NCI-H1092 (cell line): Measurements from ENCODE around the gene RBPMS2.
"Not testable (repeated sequence)": the region's sequence is repeated elsewhere in the genome, so short reads cannot be mapped to it uniquely, and the experiment has no call there.

ENCODE experiments used
- DNase-seq: peaks from one replicate; lab custom pipeline; 2025; lab: John Stamatoyannopoulos, UW

RBPMS2 gene

GRCh38 chr15:64775551-64776401 lies at the start of gene RBPMS2:
Gene RBPMS2 (minus strand): TSS chr15:64775589. CDS start chr15:64775319, 270 bp downstream.
- DNase-seq = no peak

DNA sequence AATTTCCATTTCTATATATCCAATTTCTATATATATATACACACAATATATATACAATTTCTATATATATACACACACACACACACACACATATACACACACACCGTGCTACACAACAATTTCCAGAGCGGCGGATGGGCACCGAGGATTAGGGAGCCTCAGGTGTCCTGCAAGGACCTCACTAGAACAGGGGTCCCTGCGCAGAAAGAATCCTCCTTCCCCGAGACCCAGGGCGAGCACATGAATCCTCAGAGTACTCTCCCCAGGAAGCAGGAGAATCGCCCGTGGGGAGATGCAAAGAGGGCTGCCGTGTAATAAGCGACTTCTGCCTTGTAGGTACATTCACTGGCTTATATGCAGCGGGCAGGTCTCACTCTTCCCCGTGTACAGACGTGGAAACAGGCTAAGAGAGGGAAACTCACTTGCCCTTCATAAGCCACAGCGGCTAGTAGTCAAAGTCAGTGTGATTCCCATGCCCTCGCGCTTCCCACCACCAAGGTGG lies 49.6 kb upstream of the RBPMS2 start:
- DNase-seq = no peak

DNA sequence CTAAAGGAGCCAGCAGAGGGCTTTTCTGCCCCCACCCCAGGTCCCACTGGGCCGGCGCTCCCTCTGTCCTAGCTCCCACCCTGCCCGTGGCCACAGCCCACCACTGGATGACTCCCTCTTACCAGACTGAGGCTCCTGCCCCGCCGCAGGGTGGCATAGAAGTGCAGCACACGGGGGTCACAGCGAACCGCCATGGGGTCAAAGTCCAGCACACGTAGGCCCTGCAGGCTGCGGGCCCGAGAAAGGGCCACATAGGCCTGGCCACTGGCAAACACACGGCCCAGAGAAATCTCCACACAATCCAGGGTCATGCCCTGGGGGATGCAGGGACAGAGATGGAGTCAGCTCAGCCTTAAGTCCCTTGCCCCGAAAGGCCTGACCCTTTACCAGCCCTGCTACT lies 41.1 kb upstream of the RBPMS2 start:
- no peak for DNase-seq

DNA sequence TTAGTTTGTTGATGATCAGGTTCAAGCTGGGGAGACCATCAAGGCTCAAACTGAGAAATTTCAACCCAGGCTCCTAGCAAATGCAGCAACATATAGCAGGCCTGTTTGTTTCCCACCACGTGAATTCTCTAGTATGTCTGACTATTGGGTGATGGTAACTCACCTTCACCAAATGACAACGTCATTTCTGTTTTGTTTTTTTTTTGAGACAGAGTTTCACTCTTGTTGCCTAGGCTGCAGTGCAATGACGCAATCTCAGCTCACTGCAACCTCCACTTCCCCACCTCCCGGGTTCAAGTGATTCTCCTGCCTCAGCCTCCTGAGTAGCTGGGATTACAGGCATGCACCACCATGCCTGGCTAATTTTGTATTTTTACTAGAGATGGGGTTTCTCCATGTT lies 39.6 kb upstream of the RBPMS2 start:
- not testable (repeated sequence) for DNase-seq

GRCh38 chr15:64814283-64814682 lies 38.9 kb upstream of the RBPMS2 start:
- not testable (repeated sequence) for DNase-seq

DNA sequence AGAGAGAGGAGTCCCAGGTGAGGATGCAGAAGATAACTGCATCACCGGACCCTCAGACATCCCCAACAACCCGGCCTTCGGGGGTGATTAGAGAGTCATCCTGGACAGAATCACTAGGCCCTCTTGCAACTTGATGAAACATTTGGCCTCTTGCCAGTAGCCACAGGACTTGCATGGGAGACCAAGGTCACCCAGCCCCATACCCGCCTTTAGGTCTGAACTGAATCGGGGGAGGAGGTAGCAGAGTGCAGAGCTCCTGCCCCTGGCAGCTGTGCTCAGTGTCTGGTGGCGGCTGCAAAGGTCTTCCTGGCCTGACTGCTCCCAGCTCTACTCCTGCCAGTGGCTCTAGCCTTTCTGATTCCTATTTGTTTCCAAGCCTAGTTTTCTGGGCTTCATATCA lies 37.7 kb upstream of the RBPMS2 start:
- DNase-seq = no peak

- DNase-seq = no peak
Measured at GRCh38 chr15:64810497-64811326, 35.3 kb upstream of the RBPMS2 start.

- peak; percentile 14 for DNase-seq
Measured at GRCh38 chr15:64809649-64810496, 34.5 kb upstream of the RBPMS2 start.

GRCh38 chr15:64808785-64809453 lies 33.5 kb upstream of the RBPMS2 start:
- DNase-seq = no peak

GRCh38 chr15:64807751-64808222 lies 32.4 kb upstream of the RBPMS2 start:
- DNase-seq = no peak

DNA sequence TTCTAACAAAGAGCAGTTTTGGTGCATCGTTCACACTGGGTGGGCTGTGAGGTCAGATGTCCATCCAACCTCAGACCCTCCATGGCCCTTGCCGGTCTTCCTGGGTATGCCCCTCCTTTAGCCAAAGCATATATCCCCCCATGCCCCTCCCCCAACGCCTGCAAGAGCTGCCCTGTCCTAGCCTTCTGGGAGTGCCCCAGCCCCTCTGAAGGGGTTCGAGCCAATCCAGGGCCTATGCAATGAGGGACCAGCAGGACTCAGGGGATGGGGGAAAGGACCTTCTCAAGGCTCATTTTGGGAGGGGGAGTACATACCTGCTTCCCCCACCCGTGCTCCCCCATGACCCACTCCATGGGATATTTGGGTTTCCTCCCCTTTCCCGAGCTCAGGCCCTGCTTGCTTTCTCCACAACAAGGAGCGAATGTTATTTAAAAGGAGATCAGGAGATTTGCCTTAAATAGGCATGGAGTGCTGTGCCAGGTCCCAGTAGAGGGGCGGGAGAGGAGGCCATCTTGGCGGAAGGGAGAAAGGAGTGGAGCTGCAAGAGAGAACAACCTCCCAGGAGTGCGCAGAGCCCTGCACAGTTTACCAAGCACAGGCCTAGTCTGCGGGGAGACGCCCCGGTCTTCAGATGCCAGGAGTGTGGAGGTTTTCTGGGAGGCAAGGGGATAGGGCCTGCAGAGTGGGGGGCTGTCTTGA lies 31.8 kb upstream of the RBPMS2 start:
- DNase-seq = no peak

DNA sequence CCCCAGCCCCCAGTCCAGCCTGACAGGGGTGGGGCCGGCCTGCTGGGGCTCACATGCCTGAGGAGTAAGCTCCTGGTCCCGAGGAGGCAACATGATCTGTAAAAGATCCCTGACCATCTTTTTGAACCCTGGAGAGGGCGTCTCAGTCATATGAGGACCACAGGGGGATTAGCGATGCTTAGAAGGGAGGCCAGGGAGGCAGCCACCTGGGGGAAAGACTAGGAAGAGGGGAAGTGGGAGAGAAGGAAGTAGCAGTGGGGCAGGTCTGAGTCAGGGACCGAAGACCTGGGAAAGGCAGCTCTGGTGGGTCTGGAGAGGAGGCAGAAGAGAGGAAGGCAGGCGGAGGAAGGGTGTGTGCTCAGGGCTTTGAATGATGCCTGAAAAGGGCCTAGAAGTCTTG lies 31.1 kb upstream of the RBPMS2 start:
- no peak for DNase-seq

- DNase-seq = no peak
Measured at GRCh38 chr15:64804619-64805018, 29.2 kb upstream of the RBPMS2 start.

- DNase-seq = no peak
Measured at GRCh38 chr15:64803526-64803925, 28.1 kb upstream of the RBPMS2 start.

- no peak for DNase-seq
Measured at GRCh38 chr15:64800476-64800875, 25.1 kb upstream of the RBPMS2 start.

DNA sequence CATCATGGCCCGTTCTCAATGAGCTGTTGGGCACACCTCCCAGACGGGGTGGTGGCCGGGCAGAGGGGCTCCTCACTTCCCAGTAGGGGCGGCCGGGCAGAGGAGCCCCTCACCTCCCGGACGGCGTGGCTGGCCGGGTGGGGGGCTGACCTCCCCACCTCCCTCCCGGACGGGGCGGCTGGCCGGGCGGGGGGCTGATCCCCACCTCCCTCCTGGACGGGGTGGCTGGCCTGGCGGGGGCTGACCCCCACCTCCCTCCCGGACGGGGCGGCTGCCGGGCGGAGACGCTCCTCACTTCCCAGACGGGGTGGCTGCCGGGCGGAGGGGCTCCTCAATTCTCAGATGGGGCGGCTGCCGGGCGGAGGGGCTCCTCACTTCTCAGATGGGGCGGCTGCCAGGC lies 23.5 kb upstream of the RBPMS2 start:
- DNase-seq = not testable (repeated sequence)

DNA sequence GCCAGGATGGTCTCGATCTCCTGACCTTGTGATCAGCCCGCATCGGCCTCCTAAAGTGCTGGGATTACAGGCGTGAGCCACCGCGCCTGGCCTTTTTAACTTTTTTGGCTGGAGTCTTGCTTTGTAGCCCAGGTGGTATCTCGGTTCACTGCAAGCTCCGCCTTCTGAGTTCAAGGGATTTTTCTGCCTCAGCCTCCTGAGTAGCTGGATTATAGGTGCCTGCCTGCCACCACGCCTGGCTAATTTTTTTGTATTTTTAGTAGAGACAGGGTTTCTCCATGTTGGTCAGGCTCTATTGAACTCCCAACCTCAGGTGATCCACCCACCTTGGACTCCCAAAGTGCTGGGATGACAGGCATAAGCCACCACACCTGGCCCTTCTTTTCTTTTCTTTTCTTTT lies 20.5 kb upstream of the RBPMS2 start:
- DNase-seq = not testable (repeated sequence)

DNA sequence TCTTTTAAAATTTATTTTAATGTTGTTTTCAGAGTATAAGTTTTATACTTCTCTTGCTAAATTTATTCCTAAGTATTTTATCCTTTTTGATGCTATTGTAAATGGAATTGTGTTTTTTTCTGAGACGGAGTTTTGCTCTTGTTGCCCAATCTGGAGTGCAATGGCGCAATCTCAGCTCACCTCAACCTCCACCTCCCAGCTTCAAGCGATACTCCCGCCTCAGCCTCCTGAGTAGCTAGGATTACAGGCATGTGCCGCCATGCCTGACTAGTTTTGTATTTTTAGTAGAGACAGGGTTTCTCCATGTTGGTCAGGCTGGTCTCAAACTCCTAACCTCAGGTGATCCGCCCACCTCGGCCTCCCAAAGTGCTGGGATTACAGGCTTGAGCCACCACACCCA lies 19.9 kb upstream of the RBPMS2 start:
- not testable (repeated sequence) for DNase-seq

DNA sequence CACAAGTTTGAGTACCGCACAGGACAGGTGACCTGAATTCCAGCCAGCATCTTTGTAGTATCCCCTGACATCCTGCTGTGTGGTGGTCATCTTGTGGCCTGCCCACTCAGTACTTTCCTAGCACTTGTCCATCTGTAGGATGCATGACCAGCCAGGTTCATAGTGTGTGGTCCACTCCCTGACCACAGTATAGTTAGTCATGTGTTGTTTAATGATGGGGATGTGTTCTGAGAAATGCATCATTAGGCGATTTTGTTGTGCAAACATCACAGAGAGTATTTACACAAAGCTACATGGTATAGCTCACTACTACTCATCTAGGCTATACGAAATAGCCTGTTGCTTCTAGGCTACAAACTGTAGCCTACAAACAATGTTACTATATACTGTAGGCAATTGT lies 16.9 kb upstream of the RBPMS2 start:
- DNase-seq = no peak

DNA sequence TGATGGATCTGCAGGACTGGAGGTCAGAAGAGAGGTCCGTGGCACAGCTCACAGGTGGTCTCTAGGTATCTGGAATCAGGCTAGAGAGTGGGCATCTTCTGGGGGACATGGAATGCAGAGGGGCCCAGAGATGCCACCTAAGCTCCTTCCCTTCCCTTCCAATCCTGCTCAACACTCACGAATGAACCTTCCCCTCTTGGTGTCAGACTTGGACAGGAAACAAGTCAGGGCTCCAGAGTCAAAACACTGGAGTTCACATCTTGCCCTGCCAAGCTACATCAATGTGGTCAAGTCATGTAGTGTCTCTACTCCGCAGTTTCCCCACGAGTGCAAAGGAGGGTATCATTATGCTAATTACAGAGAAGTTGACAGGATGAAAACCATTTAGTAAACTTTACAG lies 16.0 kb upstream of the RBPMS2 start:
- DNase-seq = no peak

DNA sequence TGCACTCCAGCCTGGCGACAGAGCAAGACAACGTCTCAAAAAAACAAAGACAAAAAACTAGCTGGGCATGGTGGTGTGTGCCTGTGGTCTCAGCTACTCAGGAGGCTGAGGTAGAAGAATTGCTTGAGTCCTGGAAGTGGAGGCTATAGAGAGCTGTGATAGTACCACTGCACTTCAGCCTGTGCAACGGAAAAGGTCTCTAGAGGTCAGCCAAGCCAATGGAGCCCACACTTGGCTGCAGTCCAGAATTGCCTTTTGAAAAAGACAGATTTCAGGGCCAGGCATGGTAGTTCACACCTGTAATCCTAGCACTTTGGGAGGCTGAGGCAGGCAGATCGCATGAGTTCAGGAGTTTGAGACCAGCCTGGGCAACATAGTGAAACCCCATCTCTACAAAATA lies 8.4 kb upstream of the RBPMS2 start:
- DNase-seq = no peak
